Measurements from ENCODE around the gene INAFM1. TPM values are rescaled to one million over a fixed set of nuclear protein-coding genes. Genes with fewer than 3 reads are reported as not detected.

Gene INAFM1
- polyA plus RNA-seq, 5 donors: 7.1 to 17.1 (median 11.4) TPM

- no peak for DNase-seq
Observed at GRCh38 chr19:47306303-47306702, 31.6 kb downstream of the INAFM1 start.

- DNase-seq: no peak
Observed at GRCh38 chr19:47309038-47309437, 34.4 kb downstream of the INAFM1 start.

DNA sequence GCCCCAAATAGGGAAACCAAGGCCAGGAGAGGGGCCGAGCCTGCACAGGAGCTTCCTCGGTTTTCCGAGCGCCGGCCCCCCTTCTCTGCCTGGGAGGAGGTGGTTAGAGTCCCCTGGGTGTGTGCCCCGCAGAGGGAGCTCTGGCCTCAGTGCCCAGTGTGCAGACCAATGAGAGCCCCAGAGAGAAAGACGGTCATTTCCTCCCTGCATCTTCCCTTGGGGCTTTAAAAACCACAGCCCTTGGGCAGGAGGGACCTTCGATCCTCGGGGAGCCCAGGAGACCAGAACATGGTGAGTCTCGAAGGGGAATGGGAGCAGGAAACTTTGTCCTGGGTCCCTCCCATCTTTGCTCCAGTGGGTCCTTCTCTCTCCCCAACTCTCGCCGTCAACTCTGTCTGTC is 34.9 kb downstream of the INAFM1 start, which contains the start of gene C5AR1:
Gene C5AR1, plus strand, starts transcription at position 254 of the 400 bp plus-strand sequence. Its CDS starts 35 bp downstream, at position 289.
- no peak for DNase-seq

- DNase-seq: no peak
Observed at GRCh38 chr19:47310323-47310722, 35.6 kb downstream of the INAFM1 start.

- DNase-seq: no peak
Observed at GRCh38 chr19:47310819-47311218, 36.1 kb downstream of the INAFM1 start.

GRCh38 chr19:47312366-47313006 is 37.8 kb downstream of the INAFM1 start:
- no peak for DNase-seq

DNA sequence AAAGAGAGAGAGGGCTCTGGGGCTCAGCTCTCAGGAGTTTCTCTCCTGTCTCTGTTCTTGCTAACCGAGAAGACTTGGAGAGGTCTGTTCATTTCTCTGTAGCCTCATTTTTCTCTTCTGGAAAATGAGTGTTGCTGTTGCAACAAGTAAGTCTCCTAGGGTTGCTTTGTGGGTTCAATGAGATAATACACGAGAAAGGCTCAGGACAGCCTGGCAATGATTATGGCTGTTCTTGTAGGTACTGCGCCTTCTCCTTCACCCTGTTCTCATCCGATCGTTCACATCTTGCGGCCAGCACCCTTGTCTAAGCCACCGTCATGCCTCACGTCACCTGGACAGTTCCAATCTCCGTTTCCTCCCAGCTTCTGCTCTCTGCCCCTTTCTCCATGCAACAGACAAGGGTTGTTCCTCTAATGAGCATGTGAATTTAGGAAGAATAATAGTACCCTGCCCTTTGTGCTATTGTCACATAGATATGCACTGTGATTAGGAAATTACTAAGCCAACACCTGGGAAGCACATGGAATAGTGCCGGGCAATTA is 39.1 kb downstream of the INAFM1 start:
- no peak for DNase-seq

- DNase-seq: no peak
Observed at GRCh38 chr19:47315125-47315821, 40.6 kb downstream of the INAFM1 start.

DNA sequence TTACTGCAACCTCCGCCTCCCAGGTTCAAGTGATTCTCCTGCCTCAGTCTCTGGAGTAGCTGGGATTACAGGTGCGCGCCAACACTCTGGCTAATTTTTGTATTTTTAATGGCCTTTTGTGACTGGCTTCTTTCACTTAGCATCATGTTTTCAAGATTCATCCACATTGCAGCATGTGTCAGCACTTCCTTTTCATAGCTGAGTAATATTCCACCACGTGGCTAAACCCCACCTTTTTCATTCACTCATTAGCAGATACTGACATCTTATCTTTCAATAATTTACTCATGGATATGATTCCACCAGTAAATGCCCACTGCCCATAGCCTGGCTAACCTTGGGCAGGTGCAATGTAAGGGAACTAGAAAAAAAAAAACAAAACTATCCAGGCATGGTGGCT is 41.8 kb downstream of the INAFM1 start:
- no peak for DNase-seq

GRCh38 chr19:47319923-47320871 is 45.5 kb downstream of the INAFM1 start:
- DNase-seq: no peak

DNA sequence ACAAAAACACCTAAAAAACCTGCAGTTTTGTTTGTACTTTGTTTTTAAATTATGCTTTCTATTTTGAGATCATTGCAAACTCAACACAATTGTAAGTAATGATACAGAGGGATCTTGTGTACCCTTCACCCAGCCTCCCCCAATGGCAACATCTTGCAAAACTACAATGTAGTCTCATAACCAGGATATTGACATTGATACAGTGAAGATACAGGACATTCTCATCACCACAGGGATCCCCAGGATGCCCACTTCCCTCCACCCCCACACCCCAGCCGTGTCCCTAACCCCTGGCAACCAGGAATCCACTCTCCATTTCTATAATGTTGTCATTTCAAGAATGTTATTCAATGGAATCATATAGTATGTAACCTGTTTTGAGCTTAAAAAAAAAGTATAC is 46.9 kb downstream of the INAFM1 start:
- no peak for DNase-seq

DNA sequence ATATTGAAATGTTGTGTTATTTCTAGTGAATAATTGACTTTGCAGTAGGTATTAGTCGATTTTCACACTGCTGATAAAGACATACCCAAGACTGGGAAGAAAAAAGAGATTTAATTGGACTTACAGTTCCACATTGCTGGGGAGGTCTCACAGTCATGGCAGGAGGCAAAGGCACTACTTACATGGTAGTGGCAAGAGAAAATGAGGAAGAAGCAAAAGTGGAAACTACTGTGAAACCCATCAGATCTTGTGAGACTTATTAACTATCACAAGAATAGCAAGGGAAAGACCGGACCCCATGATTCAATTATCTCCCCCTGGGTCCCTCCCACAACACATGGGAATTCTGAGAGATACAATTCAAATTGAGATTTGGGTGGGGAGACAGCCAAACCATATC is 47.4 kb downstream of the INAFM1 start:
- DNase-seq: no peak

DNA sequence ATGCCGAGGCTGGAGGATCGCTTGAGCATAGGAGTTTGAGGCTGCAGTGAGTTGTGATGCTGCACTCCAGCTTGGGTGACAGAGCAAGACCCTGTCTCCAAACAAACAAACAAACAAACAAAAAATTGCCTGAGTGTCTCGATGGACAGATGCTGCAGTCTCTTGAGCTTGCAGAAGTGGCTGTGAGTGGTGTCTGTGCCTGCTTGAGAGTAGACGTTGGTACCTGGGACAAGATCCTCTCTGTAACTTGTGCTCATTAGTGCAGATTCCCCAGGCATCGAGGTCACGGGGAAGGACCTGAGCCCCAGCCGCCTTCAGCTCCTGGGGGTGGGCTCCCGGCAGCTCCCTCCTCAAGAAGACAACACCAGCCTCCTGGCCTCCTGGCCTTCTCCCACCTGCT is 48.7 kb downstream of the INAFM1 start:
- no peak for DNase-seq

DNA sequence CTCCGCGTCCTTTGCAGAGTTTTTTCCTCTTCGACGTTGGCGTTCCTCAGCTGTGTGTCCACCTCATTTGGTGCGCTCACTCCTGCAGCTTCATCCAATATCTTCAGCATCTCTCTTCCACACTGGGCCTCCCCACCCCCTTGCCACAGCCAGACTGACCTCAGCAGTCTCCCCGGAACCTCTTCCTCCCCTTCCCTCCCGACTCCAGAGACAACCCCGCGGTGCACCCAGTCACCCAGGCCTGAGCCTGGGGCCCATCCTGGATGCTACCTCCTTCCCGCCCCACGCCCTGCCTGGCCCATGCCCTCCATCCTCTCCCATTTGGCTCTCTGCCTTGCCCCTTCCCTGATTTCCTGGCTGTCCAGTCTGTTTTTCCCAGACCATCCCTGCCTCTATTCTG is 49.2 kb downstream of the INAFM1 start:
- DNase-seq: no peak

DNA sequence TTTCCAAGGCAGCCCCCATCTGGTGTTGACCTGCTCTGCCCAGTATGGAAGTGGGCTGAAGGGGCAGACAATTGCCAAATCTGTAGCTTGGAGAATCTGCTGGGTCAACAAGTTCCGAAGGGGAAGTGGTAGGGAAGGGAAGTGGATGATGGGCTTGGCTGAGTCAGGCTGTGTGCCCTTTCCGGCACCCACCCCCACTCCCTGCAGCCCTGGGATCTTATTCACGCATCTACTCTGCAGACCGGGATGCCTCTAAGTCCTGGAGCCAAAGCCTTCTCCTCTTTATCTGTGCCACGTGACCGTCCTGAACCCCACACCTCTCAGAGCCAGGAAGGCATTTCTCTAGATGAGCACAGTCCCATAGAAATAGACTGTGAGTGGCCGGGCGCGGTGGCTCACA is 49.8 kb downstream of the INAFM1 start:
- DNase-seq: no peak

Other genes starting within 250 kb of the INAFM1 start
- gene TMEM160, start 226.3 kb upstream of the INAFM1 start, polyA plus RNA-seq (ENCODE audit: insufficient read depth in 1 of 5, insufficient read length in 5 of 5, low replicate concordance in 1 of 5): 10 to 100 TPM in 2 of 5 donors, 1 to 10 TPM in 3; 9.3 to 21.9 (median 10.0) TPM
- gene ZC3H4, start 161.1 kb upstream of the INAFM1 start, polyA plus RNA-seq (ENCODE audit: insufficient read depth in 1 of 5, insufficient read length in 5 of 5, low replicate concordance in 1 of 5): 10 to 100 TPM; 31.0 to 46.8 (median 33.9) TPM
- gene SAE1, start 144.1 kb upstream of the INAFM1 start, polyA plus RNA-seq (ENCODE audit: insufficient read depth in 1 of 5, insufficient read length in 5 of 5, low replicate concordance in 1 of 5): 100 to 1,000 TPM in 2 of 5 donors, 10 to 100 TPM in 3; 86.7 to 115 (median 99.5) TPM
- gene BBC3, start 43.7 kb upstream of the INAFM1 start, polyA plus RNA-seq (ENCODE audit: insufficient read depth in 1 of 5, insufficient read length in 5 of 5, low replicate concordance in 1 of 5): 1 to 10 TPM in 4 of 5 donors, under 1 TPM in 1; 0.88 to 3.2 (median 2.1) TPM
- 10 to 100 TPM; 17.4 to 32.7 (median 28.1) TPM for gene CCDC9, start 18.4 kb upstream of the INAFM1 start, polyA plus RNA-seq (ENCODE audit: insufficient read depth in 1 of 5, insufficient read length in 5 of 5, low replicate concordance in 1 of 5)
- gene C5AR1, start 35.0 kb downstream of the INAFM1 start, polyA plus RNA-seq (ENCODE audit: insufficient read depth in 1 of 5, insufficient read length in 5 of 5, low replicate concordance in 1 of 5): 1 to 10 TPM; 1.2 to 5.8 (median 3.1) TPM
- under 1 TPM; 0.38 to 0.63 (median 0.57) TPM for gene C5AR2, start 57.3 kb downstream of the INAFM1 start, polyA plus RNA-seq (ENCODE audit: insufficient read depth in 1 of 5, insufficient read length in 5 of 5, low replicate concordance in 1 of 5)
- gene DHX34, start 74.4 kb downstream of the INAFM1 start, polyA plus RNA-seq (ENCODE audit: insufficient read depth in 1 of 5, insufficient read length in 5 of 5, low replicate concordance in 1 of 5): 10 to 100 TPM; 10.5 to 18.9 (median 14.3) TPM
- gene MEIS3, start 144.6 kb downstream of the INAFM1 start, polyA plus RNA-seq (ENCODE audit: insufficient read depth in 1 of 5, insufficient read length in 5 of 5, low replicate concordance in 1 of 5): 10 to 100 TPM; 20.6 to 35.7 (median 27.4) TPM
- under 1 TPM in 4 of 5 donors, not detected in 1; 0.07 to 0.19 (median 0.15) TPM for gene SLC8A2, start 197.0 kb downstream of the INAFM1 start, polyA plus RNA-seq (ENCODE audit: insufficient read depth in 1 of 5, insufficient read length in 5 of 5, low replicate concordance in 1 of 5)
- gene KPTN, start 209.3 kb downstream of the INAFM1 start, polyA plus RNA-seq (ENCODE audit: insufficient read depth in 1 of 5, insufficient read length in 5 of 5, low replicate concordance in 1 of 5): 10 to 100 TPM; 12.4 to 17.5 (median 13.5) TPM
- 100 to 1,000 TPM; 107 to 155 (median 119) TPM for gene NAPA, start 240.2 kb downstream of the INAFM1 start, polyA plus RNA-seq (ENCODE audit: insufficient read depth in 1 of 5, insufficient read length in 5 of 5, low replicate concordance in 1 of 5)